ENCODE measurements around the gene CASK. TPM values are rescaled to one million over a fixed set of nuclear protein-coding genes. Genes with fewer than 3 reads are reported as not detected.

The CASK gene
- total and polyA plus RNA-seq, 4 donors: 10.6 to 51.1 (median 26.0) TPM

DNA sequence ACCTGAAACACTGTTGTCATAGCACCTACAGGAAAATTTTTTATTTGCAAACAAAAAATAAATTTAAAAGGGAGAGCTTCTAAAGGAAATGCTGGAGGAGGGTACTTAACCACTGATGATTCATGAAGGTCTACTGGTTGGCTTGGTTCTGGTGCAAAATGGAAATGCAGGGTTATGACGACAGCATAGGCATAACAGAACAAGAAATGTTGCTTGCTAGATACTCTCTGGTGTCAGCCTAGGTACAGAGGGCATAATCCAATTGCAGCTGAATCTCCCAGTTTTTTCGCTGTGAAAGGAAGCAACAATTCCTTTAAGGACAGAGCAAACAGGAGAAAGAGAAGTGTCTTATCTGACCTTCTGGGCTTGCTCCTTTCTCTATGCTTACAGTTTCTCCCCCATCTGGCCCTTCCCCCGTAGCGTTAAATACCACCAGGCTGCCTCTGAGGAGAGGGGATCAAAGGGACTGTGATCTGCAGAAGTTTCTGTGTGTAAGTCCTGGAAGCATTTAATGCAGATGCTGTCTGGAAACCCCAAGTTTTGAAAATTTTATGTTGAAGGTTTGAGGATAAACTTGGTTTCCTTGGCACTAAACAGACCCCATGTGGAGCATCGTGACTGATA, 23.7 kb upstream of the CASK start:
- Histone ChIP-seq H3K4me3 (ENCODE audit: low read length in 2 of 2) (no peak overlapping the region), H3K27ac (ENCODE audit: low read depth in 1 of 2, low read length in 2 of 2) (no peak overlapping the region), H3K4me1 (ENCODE audit: control insufficient read depth in 1 of 2, insufficient read depth in 2 of 2, low read length in 2 of 2) (no peaks in the 10 kb centered on the region), H3K27me3 (ENCODE audit: control insufficient read depth in 1 of 2, insufficient read depth in 2 of 2, low read length in 1 of 2) (no peaks in the 10 kb centered on the region), H3K9me3 (ENCODE audit: control insufficient read depth, low read length) (no peaks in the 10 kb centered on the region), H3K36me3 (ENCODE audit: control insufficient read depth in 1 of 2, insufficient read depth in 2 of 2, low read length in 1 of 2) (no peaks in the 10 kb centered on the region)
- no peak for ATAC-seq (ENCODE audit: low FRiP score)
- intact Hi-C loops (cut with DNase I): no loop called here
- WGBS, 2 donors: 53 to 76% methylated on average over 5 of the region's 5 CpGs
- no peak for DNase-seq

DNA sequence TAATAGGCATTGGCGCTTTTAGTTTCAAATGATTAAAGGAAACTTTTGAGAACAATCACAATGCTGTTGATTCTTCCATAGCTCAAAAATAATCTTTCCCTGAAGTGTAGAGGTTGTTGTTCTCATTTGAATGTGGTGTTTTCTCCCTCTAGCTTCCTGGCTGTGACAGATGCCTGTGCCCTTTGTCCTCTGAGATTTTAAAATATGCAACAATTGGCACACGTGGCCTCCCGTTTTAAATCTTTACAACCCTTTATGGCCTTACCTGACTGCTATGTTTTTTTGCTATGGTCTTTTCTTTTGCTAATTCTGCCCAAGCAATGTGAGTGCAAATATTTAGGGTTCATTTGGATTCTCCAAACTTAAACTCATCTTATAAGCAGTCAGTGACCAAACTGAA, 22.9 kb upstream of the CASK start:
- DNase-seq (no peak), ATAC-seq (ENCODE audit: low FRiP score) (no peak)
- intact Hi-C loops (cut with DNase I): no loop called here
- WGBS, 2 donors: 47 to 75% methylated on average over 3 of the region's 3 CpGs
- H3K9me3 ChIP-seq (ENCODE audit: control insufficient read depth, low read length): no peaks in the 10 kb centered on the region
- no peaks in the 10 kb centered on the region for H3K27me3 ChIP-seq (ENCODE audit: control insufficient read depth in 1 of 2, insufficient read depth in 2 of 2, low read length in 1 of 2)
- no peak overlapping the region for H3K4me3 ChIP-seq (ENCODE audit: low read length in 2 of 2)
- H3K4me1 ChIP-seq (ENCODE audit: control insufficient read depth in 1 of 2, insufficient read depth in 2 of 2, low read length in 2 of 2): no peaks in the 10 kb centered on the region
- H3K36me3 ChIP-seq (ENCODE audit: control insufficient read depth in 1 of 2, insufficient read depth in 2 of 2, low read length in 1 of 2): no peaks in the 10 kb centered on the region
- no peak overlapping the region for H3K27ac ChIP-seq (ENCODE audit: low read depth in 1 of 2, low read length in 2 of 2)

DNA sequence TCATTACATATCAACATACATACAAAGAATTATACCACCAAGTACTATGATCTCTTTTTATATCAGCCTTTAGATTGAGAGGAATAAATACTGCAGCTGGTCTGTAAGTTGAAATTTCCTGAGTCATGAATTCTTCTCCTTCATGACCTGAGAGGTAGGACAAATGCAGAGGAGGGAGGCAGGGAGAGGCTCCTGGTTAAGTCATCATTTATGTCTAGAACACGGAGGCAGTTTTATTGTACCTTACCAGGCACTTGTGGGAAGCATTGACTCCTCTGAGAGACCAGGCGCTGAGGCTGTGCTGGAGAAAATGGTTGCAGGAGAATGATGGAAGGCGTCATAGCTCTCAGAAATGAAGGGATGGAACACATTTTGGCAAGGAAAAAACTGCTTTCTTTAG, 12.5 kb upstream of the CASK start:
- WGBS, 2 donors: 62 to 83% methylated on average over 3 of the region's 3 CpGs
- intact Hi-C loops (cut with DNase I): no loop called here

DNA sequence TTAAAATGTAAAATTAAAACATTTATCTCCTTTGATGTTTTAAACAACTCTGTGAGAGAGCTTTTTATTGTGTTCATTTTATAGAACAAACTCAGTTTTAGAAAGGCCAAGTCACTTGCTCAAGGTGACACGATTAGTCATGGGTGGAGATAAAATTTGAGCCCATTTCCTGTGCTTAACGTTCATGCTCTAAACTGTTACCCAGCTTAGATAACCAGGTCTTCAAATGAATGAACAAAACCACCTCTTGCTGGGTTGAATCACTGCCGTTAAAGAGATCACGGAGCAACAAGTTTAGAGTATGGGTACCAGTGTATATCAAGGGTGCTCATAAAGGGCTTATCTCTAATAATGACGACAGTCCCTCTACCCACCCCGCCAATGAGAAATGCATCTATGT, 10.2 kb upstream of the CASK start:
- ATAC-seq (ENCODE audit: low FRiP score) (no peak), DNase-seq (no peak)
- Histone ChIP-seq H3K36me3 (ENCODE audit: control insufficient read depth in 1 of 2, insufficient read depth in 2 of 2, low read length in 1 of 2) (no peaks in the 10 kb centered on the region), H3K4me1 (ENCODE audit: control insufficient read depth in 1 of 2, insufficient read depth in 2 of 2, low read length in 2 of 2) (no peaks in the 10 kb centered on the region), H3K9me3 (ENCODE audit: control insufficient read depth, low read length) (no peaks in the 10 kb centered on the region), H3K27ac (ENCODE audit: low read depth in 1 of 2, low read length in 2 of 2) (no peak overlapping the region), H3K27me3 (ENCODE audit: control insufficient read depth in 1 of 2, insufficient read depth in 2 of 2, low read length in 1 of 2) (no peaks in the 10 kb centered on the region), H3K4me3 (ENCODE audit: low read length in 2 of 2) (no peak overlapping the region)
- 71 to 79% methylated on average over 6 of the region's 6 CpGs for WGBS, 2 donors
- intact Hi-C loops (cut with DNase I): no loop called here

More for the DNA sequence above, 12.5 kb upstream of the CASK start:
- DNase-seq (no peak), ATAC-seq (ENCODE audit: low FRiP score) (no peak)
- no peaks in the 10 kb centered on the region for H3K36me3 ChIP-seq (ENCODE audit: control insufficient read depth in 1 of 2, insufficient read depth in 2 of 2, low read length in 1 of 2)
- no peaks in the 10 kb centered on the region for H3K9me3 ChIP-seq (ENCODE audit: control insufficient read depth, low read length)
- H3K27me3 ChIP-seq (ENCODE audit: control insufficient read depth in 1 of 2, insufficient read depth in 2 of 2, low read length in 1 of 2): no peaks in the 10 kb centered on the region
- H3K4me1 ChIP-seq (ENCODE audit: control insufficient read depth in 1 of 2, insufficient read depth in 2 of 2, low read length in 2 of 2): no peaks in the 10 kb centered on the region
- no peak overlapping the region for H3K4me3 ChIP-seq (ENCODE audit: low read length in 2 of 2)
- H3K27ac ChIP-seq (ENCODE audit: low read depth in 1 of 2, low read length in 2 of 2): no peak overlapping the region

DNA sequence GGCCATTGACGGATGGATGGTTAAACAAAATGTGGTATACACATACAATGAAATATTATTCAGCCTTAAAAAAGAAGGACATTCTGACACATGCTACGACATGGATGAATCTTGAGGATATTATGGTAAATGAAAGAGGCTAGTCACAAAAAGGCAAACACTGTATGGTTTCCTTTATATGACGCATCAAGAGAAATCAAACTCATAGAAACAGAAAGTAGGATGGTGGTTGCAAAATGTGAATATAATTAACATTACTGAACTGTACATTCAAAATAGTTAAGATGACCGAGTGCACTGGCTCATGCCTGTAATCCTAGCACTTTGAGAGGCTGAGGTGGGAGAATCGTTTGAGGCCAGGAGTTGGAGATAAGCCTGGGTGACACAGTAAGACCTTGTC, 9.5 kb upstream of the CASK start:
- Histone ChIP-seq H3K9me3 (ENCODE audit: control insufficient read depth, low read length) (no peaks in the 10 kb centered on the region), H3K4me1 (ENCODE audit: control insufficient read depth in 1 of 2, insufficient read depth in 2 of 2, low read length in 2 of 2) (no peaks in the 10 kb centered on the region), H3K27me3 (ENCODE audit: control insufficient read depth in 1 of 2, insufficient read depth in 2 of 2, low read length in 1 of 2) (no peaks in the 10 kb centered on the region), H3K27ac (ENCODE audit: low read depth in 1 of 2, low read length in 2 of 2) (no peak overlapping the region), H3K4me3 (ENCODE audit: low read length in 2 of 2) (no peak overlapping the region), H3K36me3 (ENCODE audit: control insufficient read depth in 1 of 2, insufficient read depth in 2 of 2, low read length in 1 of 2) (no peaks in the 10 kb centered on the region)
- ATAC-seq (ENCODE audit: low FRiP score) (no peak), DNase-seq (no peak)
- 86 to 97% methylated on average over 5 of the region's 5 CpGs for WGBS, 2 donors
- intact Hi-C loops (cut with DNase I): no loop called here

DNA sequence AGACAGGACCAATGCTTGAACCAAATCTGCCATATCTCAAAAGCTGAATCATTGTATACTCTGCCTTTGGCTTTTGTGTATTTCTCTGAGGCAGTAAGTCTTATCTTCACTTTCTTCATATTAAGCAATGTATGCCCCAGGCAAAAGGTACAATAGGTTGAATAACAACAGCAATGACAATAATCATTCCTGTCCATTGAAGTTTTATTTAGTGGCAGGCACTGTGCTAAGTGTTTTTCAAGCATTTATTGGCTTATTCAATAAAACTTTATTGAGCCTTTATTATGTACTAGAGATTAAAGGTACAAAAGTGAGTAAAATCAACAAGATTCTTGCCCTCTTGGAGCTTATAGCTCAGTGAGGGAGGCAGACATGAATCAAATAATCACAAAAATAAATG, 8.2 kb upstream of the CASK start:
- DNase-seq: no peak
- H3K27ac ChIP-seq (ENCODE audit: low read depth in 1 of 2, low read length in 2 of 2): no peak overlapping the region

DNA sequence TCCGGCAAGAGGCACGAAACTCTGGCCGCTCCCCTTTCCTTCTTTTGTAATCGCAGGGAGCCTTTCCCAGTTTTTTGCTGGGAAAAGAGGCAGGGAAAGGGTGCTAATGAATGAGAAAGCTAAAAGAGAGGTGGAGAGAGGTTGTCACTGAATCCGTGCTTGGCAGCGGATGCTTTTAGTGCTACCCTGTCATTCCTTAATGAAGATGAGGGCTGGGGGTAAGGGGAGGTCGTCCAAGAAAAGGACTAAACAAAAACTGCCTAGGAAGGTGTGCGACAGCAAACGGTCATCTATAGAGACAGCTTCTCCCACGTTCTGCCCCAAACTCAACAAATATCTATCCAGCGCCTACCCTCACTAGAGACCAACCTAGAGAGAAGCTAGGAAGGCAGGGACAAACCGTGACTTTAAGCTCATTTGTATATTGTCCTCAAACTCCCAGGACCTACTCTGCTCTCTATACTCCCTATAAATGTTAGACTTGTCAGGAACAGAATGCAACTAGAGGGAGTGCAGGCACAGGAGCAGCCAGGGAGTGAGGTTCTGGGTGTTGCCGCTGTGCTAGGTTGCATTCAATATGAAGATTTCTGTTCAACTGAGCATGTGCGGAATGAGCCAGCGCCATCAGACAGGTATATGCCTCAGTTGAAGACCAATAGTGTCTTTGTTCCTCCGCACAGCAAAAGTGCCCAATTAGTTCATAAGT, 777 bp upstream of the CASK start:
- Histone ChIP-seq H3K9me3 (ENCODE audit: control insufficient read depth, low read length) (no peaks in the 10 kb centered on the region), H3K27me3 (ENCODE audit: control insufficient read depth in 1 of 2, insufficient read depth in 2 of 2, low read length in 1 of 2) (no peaks in the 10 kb centered on the region), H3K36me3 (ENCODE audit: control insufficient read depth in 1 of 2, insufficient read depth in 2 of 2, low read length in 1 of 2) (no peaks in the 10 kb centered on the region), H3K4me3 (ENCODE audit: low read length in 2 of 2) (peak overlapping the region; percentile 24 to 94), H3K27ac (ENCODE audit: low read depth in 1 of 2, low read length in 2 of 2) (peak overlapping the region in 1 of 2 donors; percentile 91), H3K4me1 (ENCODE audit: control insufficient read depth in 1 of 2, insufficient read depth in 2 of 2, low read length in 2 of 2) (peaks cover 0 to under 1% of the 10 kb centered on the region in 2 donors)
- ATAC-seq (ENCODE audit: low FRiP score): no peak
- WGBS, 2 donors: 1 to 21% methylated on average over 16 of the region's 16 CpGs
- no peak for DNase-seq
- intact Hi-C loops (cut with DNase I): loop anchor here in 1 of 2 donors (10.0 kb wide), 1 partner anchor 171 kb away; no protein-coding TSS in a partner anchor

More for the DNA sequence above, 8.2 kb upstream of the CASK start:
- intact Hi-C loops (cut with DNase I): no loop called here
- Histone ChIP-seq H3K27me3 (ENCODE audit: control insufficient read depth in 1 of 2, insufficient read depth in 2 of 2, low read length in 1 of 2) (no peaks in the 10 kb centered on the region), H3K9me3 (ENCODE audit: control insufficient read depth, low read length) (no peaks in the 10 kb centered on the region), H3K4me3 (ENCODE audit: low read length in 2 of 2) (no peak overlapping the region), H3K4me1 (ENCODE audit: control insufficient read depth in 1 of 2, insufficient read depth in 2 of 2, low read length in 2 of 2) (no peaks in the 10 kb centered on the region), H3K36me3 (ENCODE audit: control insufficient read depth in 1 of 2, insufficient read depth in 2 of 2, low read length in 1 of 2) (no peaks in the 10 kb centered on the region)
- ATAC-seq (ENCODE audit: low FRiP score): no peak

DNA sequence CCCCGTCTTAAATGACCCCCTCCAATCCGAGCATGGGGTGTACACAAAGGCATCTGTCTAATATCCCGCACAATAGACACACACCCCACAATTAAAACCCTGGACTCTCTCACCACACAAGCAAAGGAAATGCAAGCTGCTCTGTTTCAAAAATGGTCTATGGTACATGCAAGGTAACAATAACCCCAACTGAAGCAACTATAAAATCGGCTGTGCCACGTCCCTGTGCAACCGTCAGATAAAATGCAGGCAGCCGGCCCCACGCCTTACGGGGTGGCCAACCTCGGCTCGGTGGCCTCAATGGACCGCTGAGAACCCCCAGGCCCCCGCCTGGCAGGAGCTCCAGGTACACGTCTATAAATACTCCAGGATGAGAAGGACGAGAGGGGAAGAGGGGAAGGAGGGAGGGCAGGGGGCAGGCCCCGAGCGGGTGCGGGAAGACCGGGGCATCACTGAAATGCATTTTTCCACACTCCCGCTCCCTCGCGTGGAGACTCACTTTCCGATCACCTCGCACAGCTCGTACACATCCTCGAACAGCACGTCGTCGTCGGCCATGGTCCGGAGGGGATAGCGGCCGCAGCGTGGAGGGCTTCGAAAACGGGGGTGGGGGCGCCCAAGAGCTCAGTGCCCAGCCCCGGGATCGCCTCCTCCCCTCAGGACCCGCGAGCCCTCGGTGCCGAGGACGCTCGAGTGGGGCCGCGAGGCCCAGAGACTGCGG, 763 bp downstream of the CASK start:
- H3K27ac ChIP-seq (ENCODE audit: low read depth in 1 of 2, low read length in 2 of 2): peak overlapping the region in 1 of 2 donors; percentile 78
- DNase-seq (peak; percentile 49 to 82), ATAC-seq (ENCODE audit: low FRiP score) (peak; percentile 19)
- H3K36me3 ChIP-seq (ENCODE audit: control insufficient read depth in 1 of 2, insufficient read depth in 2 of 2, low read length in 1 of 2): no peaks in the 10 kb centered on the region
- H3K9me3 ChIP-seq (ENCODE audit: control insufficient read depth, low read length): no peaks in the 10 kb centered on the region
- 1 to 27% methylated on average over 37 to 48 of the region's 48 CpGs for WGBS, 2 donors
- H3K4me1 ChIP-seq (ENCODE audit: control insufficient read depth in 1 of 2, insufficient read depth in 2 of 2, low read length in 2 of 2): peaks cover 2 to 3% of the 10 kb centered on the region in 2 donors
- intact Hi-C loops (cut with DNase I): loop anchor here in 1 of 2 donors (10.0 kb wide), 1 partner anchor 172 kb away; no protein-coding TSS in a partner anchor
- H3K27me3 ChIP-seq (ENCODE audit: control insufficient read depth in 1 of 2, insufficient read depth in 2 of 2, low read length in 1 of 2): no peaks in the 10 kb centered on the region
- H3K4me3 ChIP-seq (ENCODE audit: low read length in 2 of 2): peak overlapping the region; percentile 36 to 41

Data from aorta (tissue), 5 donors.